Uterus (tissue), 4 donors: ENCODE measurements around the gene GATA6. TPM values are rescaled to one million over a fixed set of nuclear protein-coding genes. Genes with fewer than 3 reads are reported as not detected.

Source experiments
- DNase-seq, 2 donors: peaks; one replicate each; pipeline ENCODE4 v3.0.0-alpha.2; 2019 to 2020
- H3K27ac ChIP-seq, 2 donors: fragments of 200-600 bp; sonication (generic); 1 replicate in 1 of 2; 2 replicates in 1 of 2; pipeline ENCODE4 v1.5.1; 2016 to 2018
- H3K27me3 ChIP-seq, 2 donors: fragments of 200-600 bp; sonication (generic); one replicate each; pipeline ENCODE4 v1.5.1; 2018 to 2019; ENCODE audit warnings: control low read depth in 1 of 2
- H3K36me3 ChIP-seq, 2 donors: fragments of 200-600 bp; sonication (generic); one replicate each; pipeline ENCODE4 v1.5.1; 2019; ENCODE audit warnings: control low read depth in 1 of 2
- H3K4me1 ChIP-seq, 2 donors: fragments of 200-600 bp; sonication (generic); one replicate each; pipeline ENCODE4 v1.5.1; 2018 to 2019; ENCODE audit warnings: control low read depth in 1 of 2
- H3K4me3 ChIP-seq, 2 donors: fragments of 200-600 bp; sonication (generic); 1 replicate in 1 of 2; 2 replicates in 1 of 2; pipeline ENCODE4 v1.5.1; 2018 to 2019; ENCODE audit warnings: mild to moderate bottlenecking in 1 of 2
- H3K9me3 ChIP-seq, 2 donors: fragments of 200-600 bp; sonication (generic); one replicate each; pipeline ENCODE4 v1.5.1; 2019; ENCODE audit warnings: control low read depth in 1 of 2
- CTCF ChIP-seq, 4 experiments: fragments of 200-600 bp in 2 of 4; fragments of 450-650 bp in 2 of 4; sonication (generic) in 2 of 4; IDR thresholded peaks; one replicate each; pipeline ENCODE4 v1.5.1; 2016 to 2019; ENCODE audit warnings: antibody characterized with exemption in 4 of 4, mild to moderate bottlenecking in 2 of 4, moderate library complexity in 1 of 4
- POLR2A ChIP-seq, 2 donors: fragments of 450-650 bp; IDR thresholded peaks; one replicate each; pipeline ENCODE4 v1.6.1; 2016; ENCODE audit warnings: antibody characterized with exemption in 2 of 2, mild to moderate bottlenecking in 1 of 2, moderate library complexity in 1 of 2
- intact Hi-C: fragments of 100-400 bp; cut with DNase I; formaldehyde crosslinking; loops from one replicate; pipeline ENCODE4 v1.15.1; 2023; ENCODE audit warnings: low total_unique reads
- total RNA-seq, 4 donors: library from RNA; depleted of rRNA in 3 of 4; stranded (reverse); fragments of >200 nt in 3 of 4; gene quantifications; one replicate each; pipeline versions ENCODE4 v1.1.0 to v1.2.4, GENCODE V29; 2014 to 2023
- donor health status: DM: yes; HTN: yes; CAD: no.

Gene GATA6
- total RNA-seq, 4 donors from 2014 or later = 28.2 to 59.6 (median 39.5) TPM

- Histone ChIP-seq H3K9me3 (no peaks in the 10 kb centered on the region), H3K4me1 (no peaks in the 10 kb centered on the region), H3K27ac (peak overlapping the region; percentile 99 to 100), H3K36me3 (no peaks in the 10 kb centered on the region), H3K27me3 (no peaks in the 10 kb centered on the region), H3K4me3 (peak overlapping the region; percentile 89 to 96)
- TF ChIP-seq POLR2A (IDR thresholded peaks at IDR 0.05) = peak in 1 of 2 donors; percentile 26
- no peak for TF ChIP-seq CTCF (IDR thresholded peaks at IDR 0.05)
- DNase-seq = peak; percentile 53 to 63
- intact Hi-C loops = loop anchor here (5.0 to 10.0 kb wide), 2 partner anchors 177 to 395 kb away; no protein-coding TSS in a partner anchor
Measured at GRCh38 chr18:22169889-22170420, 566 bp downstream of the GATA6 start.

- H3K27me3 ChIP-seq = no peaks in the 10 kb centered on the region
- DNase-seq = peak; percentile 62 to 70
Measured at GRCh38 chr18:22170421-22171257, 1.2 kb downstream of the GATA6 start.

GRCh38 chr18:22171258-22172119 is 2.1 kb downstream of the GATA6 start:
- Histone ChIP-seq H3K27me3 (no peaks in the 10 kb centered on the region), H3K36me3 (no peaks in the 10 kb centered on the region), H3K9me3 (no peaks in the 10 kb centered on the region), H3K27ac (peak overlapping the region; percentile 99 to 100), H3K4me3 (peak overlapping the region; percentile 89 to 96), H3K4me1 (no peaks in the 10 kb centered on the region)
- TF ChIP-seq POLR2A (IDR thresholded peaks at IDR 0.05) = no peak
- TF ChIP-seq CTCF (IDR thresholded peaks at IDR 0.05) = no peak
- intact Hi-C loops = loop anchor here (5.0 kb wide), 1 partner anchor 176 kb away; no protein-coding TSS in a partner anchor
- no peak for DNase-seq

More at GRCh38 chr18:22170421-22171257, 1.2 kb downstream of the GATA6 start:
- H3K9me3 ChIP-seq = no peaks in the 10 kb centered on the region
- peak overlapping the region; percentile 99 to 100 for H3K27ac ChIP-seq
- no peaks in the 10 kb centered on the region for H3K36me3 ChIP-seq
- TF ChIP-seq POLR2A (IDR thresholded peaks at IDR 0.05) (no peak), CTCF (IDR thresholded peaks at IDR 0.05) (no peak)
- peak overlapping the region; percentile 89 to 96 for H3K4me3 ChIP-seq
- intact Hi-C loops = loop anchor here (5.0 kb wide), 1 partner anchor 177 kb away; no protein-coding TSS in a partner anchor
- no peaks in the 10 kb centered on the region for H3K4me1 ChIP-seq

DNA sequence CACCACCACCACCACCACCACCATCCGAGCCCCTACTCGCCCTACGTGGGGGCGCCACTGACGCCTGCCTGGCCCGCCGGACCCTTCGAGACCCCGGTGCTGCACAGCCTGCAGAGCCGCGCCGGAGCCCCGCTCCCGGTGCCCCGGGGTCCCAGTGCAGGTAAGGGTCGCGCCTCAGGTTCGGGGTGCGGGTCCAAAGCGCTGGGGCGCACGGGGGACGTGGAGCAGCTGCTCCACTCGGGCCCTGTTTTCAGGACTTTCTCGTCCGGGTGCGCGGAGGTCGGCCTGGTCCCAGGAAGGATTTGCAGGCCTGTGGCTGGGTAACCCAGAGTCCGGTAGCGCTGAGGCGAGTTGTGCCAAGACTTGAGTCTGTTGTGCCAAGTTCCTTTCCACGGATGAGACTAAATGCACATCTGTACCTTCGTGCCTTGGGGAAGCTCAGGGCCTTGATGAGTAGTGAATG is 2.8 kb downstream of the GATA6 start:
- Histone ChIP-seq H3K4me1 (no peaks in the 10 kb centered on the region), H3K4me3 (peak overlapping the region; percentile 89 to 96), H3K36me3 (no peaks in the 10 kb centered on the region), H3K9me3 (no peaks in the 10 kb centered on the region), H3K27ac (peak overlapping the region; percentile 99 to 100), H3K27me3 (no peaks in the 10 kb centered on the region)
- intact Hi-C loops = loop anchor here (5.0 kb wide), 1 partner anchor 175 kb away; no protein-coding TSS in a partner anchor
- DNase-seq = peak in 1 of 2 donors; percentile 40
- TF ChIP-seq POLR2A (IDR thresholded peaks at IDR 0.05) (no peak), CTCF (IDR thresholded peaks at IDR 0.05) (no peak)
